DMS 273 (cell line): ENCODE measurements around the gene OGFOD2.
"Not testable (repeated sequence)": the region's sequence is repeated elsewhere in the genome, so short reads cannot be mapped to it uniquely, and the experiment has no call there.

ENCODE experiments used
- DNase-seq: peaks from one replicate; lab custom pipeline; 2025; ENCODE audit not compliant: unreplicated experiment; lab: John Stamatoyannopoulos, UW

Gene OGFOD2

GRCh38 chr12:123001464-123001863, 26.4 kb downstream of the OGFOD2 start:
- DNase-seq = no peak

- no peak for DNase-seq
Measured at GRCh38 chr12:123003257-123003656, 28.2 kb downstream of the OGFOD2 start.

DNA sequence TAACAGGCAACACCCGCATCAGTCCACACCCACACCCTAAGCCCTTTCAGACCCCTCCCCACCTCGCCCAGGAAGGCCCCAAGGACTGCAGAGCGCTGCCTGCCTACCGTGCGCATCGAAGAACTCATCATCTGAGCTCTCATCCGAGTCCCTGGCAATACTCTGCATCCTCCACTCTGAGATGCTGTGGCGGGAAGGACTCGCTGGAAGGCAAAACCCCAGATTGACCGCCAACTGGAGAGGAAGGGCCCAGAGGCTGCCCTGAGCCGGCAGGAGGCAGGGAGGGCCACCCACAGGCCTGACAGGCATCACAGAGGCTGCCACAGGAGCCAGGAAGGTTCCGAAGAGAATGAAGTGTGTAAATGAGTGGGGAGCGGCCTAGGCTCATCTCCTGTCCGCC, 29.2 kb downstream of the OGFOD2 start:
- DNase-seq = no peak

DNA sequence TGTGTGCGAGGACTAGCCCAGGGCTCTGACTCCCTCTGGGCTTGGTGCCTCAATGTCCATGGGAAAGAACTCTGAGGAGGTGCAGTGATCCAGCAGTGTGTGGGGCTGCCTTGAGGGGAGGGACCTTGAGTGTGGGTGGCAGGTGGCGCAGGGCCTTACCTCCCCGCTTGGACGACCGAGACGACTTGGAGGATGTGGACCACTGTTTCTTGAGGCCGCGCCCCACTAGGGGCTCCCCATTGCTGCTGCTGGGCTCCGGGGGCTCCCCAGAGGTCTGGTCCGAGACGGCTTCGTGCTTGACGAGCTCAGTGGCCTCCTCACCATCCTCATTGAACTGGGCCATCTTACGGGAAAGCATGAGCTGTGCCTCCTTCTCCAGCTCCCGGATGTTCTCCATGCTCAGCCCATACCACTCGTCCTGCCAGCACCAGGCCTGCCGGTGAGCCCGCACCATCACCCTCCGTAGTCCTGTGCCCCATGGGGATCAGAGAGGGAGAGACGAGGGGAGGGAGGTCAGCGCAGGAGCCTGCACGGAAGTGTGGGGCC, 30.1 kb downstream of the OGFOD2 start:
- no peak for DNase-seq

- DNase-seq = no peak
Measured at GRCh38 chr12:123006977-123007376, 31.9 kb downstream of the OGFOD2 start.

DNA sequence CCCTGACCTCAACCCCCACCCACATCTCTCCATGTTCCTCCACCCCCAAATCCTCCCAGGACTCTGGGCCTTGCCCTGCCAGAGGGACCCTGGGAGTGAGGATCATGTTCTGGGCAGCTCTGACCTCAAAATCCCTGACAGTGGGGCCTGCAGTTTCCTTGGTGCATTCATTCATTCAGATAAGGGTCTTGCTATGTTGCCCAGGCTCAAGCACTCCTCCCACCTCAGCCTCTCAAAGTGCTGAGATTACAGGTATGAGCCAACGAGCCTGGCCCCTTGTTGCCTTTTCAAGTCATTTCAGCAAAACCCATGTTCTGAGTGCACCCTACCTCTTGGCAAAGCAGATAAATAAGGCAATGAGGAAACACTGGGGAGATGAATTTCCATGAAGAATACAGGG, 35.1 kb downstream of the OGFOD2 start:
- DNase-seq = no peak

GRCh38 chr12:123010681-123011080, 35.6 kb downstream of the OGFOD2 start:
- DNase-seq = no peak

- no peak for DNase-seq
Measured at GRCh38 chr12:123011701-123012100, 36.7 kb downstream of the OGFOD2 start.

DNA sequence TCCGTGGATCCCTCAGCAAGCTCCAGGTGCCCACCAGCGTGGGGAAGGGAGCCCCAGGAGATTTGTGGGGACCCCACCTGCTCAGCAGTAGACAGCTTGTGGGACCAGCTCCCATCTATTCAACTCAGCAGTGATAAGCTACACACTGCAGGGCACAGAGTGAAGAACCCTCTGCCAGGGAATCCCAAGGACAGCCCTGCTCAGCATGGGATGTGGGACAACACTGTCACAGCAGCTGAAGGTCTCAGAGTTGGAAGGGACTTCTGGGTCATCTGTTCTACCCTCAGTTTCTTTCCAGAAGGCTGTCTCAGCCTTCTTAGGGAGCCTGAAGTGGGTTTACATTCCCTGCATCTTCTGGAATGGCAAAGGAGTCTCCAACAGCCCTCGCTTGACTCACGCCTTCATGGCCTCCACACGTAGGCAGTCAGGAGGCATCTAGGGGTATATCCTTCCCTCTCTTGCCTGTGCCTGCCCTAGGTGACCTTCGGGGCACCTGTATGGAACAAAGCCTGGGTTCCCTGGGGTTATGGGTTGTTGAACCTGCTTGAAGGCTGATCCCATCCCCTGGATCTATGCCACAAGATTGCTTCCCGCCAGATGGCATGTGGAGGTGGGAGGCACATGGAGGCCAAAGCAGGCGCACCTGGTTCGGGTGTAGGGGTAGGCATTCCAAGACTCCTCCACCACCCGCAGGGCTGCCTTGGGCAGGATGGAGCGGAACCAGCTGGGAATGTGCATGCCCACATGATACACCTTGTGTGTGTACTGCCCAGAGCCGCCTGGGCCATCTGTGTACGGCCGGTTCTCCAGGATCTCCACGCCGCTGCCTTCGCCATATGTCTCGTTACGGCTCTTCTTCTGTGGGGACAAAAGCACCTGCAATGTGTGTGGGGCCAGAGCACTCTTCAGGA, 38.4 kb downstream of the OGFOD2 start:
- no peak for DNase-seq

DNA sequence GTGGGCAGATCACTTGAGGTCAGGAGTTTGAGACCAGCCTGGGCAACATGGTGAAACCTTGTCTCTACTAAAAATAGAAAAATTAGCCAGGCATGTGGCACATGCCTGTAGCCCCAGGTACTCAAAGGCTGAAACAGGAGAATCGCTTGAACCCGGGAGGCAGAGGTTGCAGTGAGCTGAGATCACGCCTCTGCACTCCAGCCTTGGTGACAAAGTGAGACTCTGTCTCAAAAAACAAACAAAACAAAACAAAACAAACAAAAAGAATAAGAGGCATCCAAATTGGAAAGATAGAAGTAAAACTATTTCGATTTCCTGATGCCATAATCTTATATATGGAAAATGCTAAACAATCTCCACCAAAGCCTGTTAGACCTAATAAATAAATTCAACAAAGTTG, 39.4 kb downstream of the OGFOD2 start:
- DNase-seq = not testable (repeated sequence)

GRCh38 chr12:123017753-123018152, 42.7 kb downstream of the OGFOD2 start:
- DNase-seq = no peak

GRCh38 chr12:123019841-123020138, 44.7 kb downstream of the OGFOD2 start:
- no peak for DNase-seq

DNA sequence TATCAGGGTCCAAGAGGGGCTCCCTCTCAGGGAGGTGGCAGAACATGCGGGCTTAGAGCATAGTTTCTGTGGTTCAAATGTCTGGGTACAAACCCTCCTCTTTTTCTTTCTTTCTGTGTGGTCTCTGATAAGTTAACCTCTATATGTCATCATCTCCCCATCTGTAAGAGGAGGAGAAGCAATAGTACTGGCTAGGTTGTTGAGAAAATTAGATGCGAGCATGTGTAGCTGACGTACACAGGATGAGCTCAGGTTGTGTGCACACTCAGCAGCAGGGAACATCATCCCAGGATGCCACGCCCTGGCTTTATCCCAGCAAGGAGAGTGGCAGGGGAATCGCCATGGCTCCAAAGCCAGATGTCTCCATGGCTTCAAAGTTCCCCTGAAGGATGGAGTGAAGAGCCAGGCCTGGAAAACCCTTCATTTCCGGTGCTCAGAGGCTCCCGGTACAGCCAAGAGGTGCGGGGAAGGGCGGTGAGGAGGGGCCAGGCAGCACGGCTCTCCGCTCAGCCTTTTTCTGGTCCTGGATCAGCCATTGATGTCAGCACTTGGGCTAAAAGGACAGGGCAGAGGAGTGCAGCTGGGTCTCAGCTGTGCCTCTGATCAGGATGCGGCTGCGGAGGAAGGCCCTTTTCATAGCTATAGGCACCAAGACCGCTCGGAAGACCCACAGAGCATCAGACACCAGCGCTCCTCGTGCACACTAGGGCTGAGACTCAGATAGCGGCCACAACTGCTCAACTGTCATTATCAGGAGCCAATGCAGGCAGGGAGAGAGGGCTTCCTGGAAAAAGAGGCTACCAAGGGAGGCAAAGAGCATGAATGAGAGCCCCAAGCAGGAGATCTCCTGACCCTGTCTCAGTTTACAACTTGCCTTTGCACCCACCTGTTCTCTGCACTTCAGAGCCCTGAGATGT, 46.9 kb downstream of the OGFOD2 start:
- DNase-seq = no peak

GRCh38 chr12:123022846-123023245, 47.8 kb downstream of the OGFOD2 start:
- no peak for DNase-seq

GRCh38 chr12:123024819-123025391, 49.9 kb downstream of the OGFOD2 start:
- no peak for DNase-seq

DNA sequence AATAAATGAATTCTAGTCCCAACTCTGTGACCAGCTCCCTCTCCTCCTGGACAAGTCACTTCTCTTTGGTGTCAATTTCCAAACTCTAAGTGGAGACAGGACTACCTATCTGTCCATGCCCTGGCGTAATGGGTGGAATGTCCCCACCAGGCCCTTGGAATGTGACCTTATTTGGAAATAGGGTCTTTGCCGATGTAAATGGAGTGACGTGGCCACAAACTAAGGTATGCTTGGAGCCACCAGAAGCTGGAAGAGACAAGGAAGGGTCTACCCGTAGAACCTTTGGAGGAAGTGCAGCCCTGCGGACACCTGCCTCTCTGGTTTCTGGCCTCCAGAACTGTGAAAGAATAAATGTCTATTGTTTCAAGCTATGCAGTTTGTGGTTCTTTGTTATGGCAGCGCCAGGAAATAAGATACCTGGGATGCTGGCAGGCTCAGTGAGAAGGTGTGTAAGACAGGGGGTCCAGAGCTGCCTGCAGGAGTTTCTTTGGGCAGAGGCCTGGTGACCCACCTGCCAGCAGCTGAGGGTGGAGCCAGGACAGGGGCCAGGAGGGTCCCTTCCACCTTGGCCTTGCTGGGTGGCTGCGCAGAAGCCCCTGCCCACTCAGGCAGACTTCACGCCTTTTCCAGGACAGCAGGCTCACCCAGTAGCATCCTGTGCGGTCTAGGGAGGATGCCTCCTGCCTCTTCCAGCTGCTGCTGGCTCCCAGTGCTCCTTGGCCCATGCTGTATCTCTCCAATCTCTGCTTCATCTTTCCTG, 51.2 kb downstream of the OGFOD2 start:
- no peak for DNase-seq

DNA sequence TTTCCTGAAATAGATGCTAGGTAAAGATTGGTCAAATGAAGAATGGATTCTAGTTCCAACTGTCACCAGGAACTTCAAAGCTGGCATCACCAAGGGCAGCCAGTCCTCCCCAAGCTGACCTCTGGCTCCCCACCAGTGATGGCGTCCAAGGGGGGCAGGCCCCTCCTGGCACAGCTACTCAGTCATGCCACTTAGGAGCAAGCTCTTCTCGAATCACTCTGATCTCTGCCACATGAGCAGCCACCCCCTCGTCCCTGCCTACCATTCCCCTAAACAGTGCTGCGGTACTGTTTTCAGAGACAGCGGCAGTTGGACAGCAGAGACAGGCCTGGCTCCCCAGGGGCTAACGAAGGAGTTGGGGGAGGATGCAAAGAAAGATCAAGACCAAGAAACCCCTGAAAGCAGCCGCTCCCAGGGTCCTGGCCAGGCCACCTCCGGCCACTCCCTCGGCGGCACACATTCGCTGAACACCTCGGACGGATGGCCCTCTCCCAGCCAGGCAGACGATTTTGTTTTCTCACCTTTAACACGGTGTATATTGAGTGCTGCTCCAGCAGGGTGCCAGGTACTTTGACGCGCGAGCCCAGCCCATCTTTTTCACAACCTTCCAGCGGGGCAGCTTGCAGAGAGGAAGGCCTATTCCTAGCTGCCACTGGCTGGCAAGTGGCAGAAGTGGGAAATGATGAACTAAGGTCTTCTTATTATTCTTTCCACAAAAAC, 52.8 kb downstream of the OGFOD2 start:
- no peak for DNase-seq

GRCh38 chr12:123028475-123028874, 53.4 kb downstream of the OGFOD2 start:
- DNase-seq = no peak

- no peak for DNase-seq
Measured at GRCh38 chr12:123029550-123029949, 54.5 kb downstream of the OGFOD2 start.
